Liver (tissue), 9 donors: ENCODE data around the gene CFDP1. TPM values are rescaled to one million over a fixed set of nuclear protein-coding genes. Genes with fewer than 3 reads are reported as not detected.

Source experiments
- DNase-seq: peaks from one replicate; pipeline ENCODE4 v3.0.0-alpha.2; 2017; ENCODE audit warnings: low spot score
- H3K27ac ChIP-seq, 2 donors: one replicate each; pipeline ENCODE4 v1.7.0; 2013; ENCODE audit warnings: inconsistent platforms in 2 of 2, low read length in 2 of 2, control low read depth in 1 of 2, low read depth in 1 of 2, mild to moderate bottlenecking in 1 of 2
- H3K27me3 ChIP-seq, 4 donors: one replicate each; pipeline versions ENCODE4 v1.6.1 to v1.7.0; 2013; ENCODE audit warnings: low read length in 3 of 4, inconsistent platforms in 1 of 4, mild to moderate bottlenecking in 1 of 4, moderate library complexity in 1 of 4; ENCODE audit not compliant: control insufficient read depth in 4 of 4, insufficient read depth in 4 of 4
- H3K36me3 ChIP-seq, 4 donors: one replicate each; pipeline versions ENCODE4 v1.6.1 to v1.7.0; 2013; ENCODE audit warnings: low read length in 3 of 4, mild to moderate bottlenecking in 3 of 4, low read depth in 1 of 4, moderate library complexity in 1 of 4; ENCODE audit not compliant: control insufficient read depth in 4 of 4, insufficient read depth in 3 of 4
- H3K4me1 ChIP-seq, 4 donors: one replicate each; pipeline versions ENCODE4 v1.6.1 to v1.7.0; 2013; ENCODE audit warnings: low read length in 3 of 4, mild to moderate bottlenecking in 3 of 4, moderate library complexity in 1 of 4; ENCODE audit not compliant: control insufficient read depth in 4 of 4, insufficient read depth in 4 of 4
- H3K4me3 ChIP-seq, 3 donors: one replicate each; pipeline versions ENCODE4 v1.6.1 to v1.7.0; 2013; ENCODE audit warnings: low read length in 3 of 3, control low read depth in 1 of 3, low read depth in 1 of 3, mild to moderate bottlenecking in 1 of 3
- H3K9ac ChIP-seq, 2 donors: one replicate each; pipeline ENCODE4 v1.7.0; 2013; ENCODE audit warnings: low read length in 2 of 2, mild to moderate bottlenecking in 2 of 2, moderate library complexity in 2 of 2, control low read depth in 1 of 2, low read depth in 1 of 2
- H3K9me3 ChIP-seq, 4 donors: one replicate each; pipeline versions ENCODE4 v1.6.1 to v1.7.0; 2013; ENCODE audit warnings: low read length in 3 of 4; ENCODE audit not compliant: control insufficient read depth in 4 of 4
- EGR1 ChIP-seq, 2 donors: IDR thresholded peaks; 2 replicates each; pipeline ENCODE4 v1.6.1; 2016 to 2018; ENCODE audit warnings: antibody characterized with exemption in 2 of 2, low read depth in 2 of 2
- FOXA1 ChIP-seq: IDR thresholded peaks from 2 replicates; pipeline ENCODE4 v1.6.1; 2016; ENCODE audit warnings: antibody characterized with exemption
- GABPA ChIP-seq, 2 donors: IDR thresholded peaks in 1 of 2; conservative IDR thresholded peaks in 1 of 2; 2 replicates each; pipeline ENCODE4 v1.6.1; 2016; ENCODE audit warnings: antibody characterized with exemption in 2 of 2, mild to moderate bottlenecking in 1 of 2, moderate library complexity in 1 of 2
- HNF4A ChIP-seq, 2 donors: conservative IDR thresholded peaks; 2 replicates each; pipeline ENCODE4 v1.6.1; 2016; ENCODE audit warnings: antibody characterized with exemption in 2 of 2, mild to moderate bottlenecking in 2 of 2
- HNF4G ChIP-seq: IDR thresholded peaks from 2 replicates; pipeline ENCODE4 v1.6.1; 2016; ENCODE audit warnings: antibody characterized with exemption
- JUND ChIP-seq, 2 donors: IDR thresholded peaks; 2 replicates each; pipeline ENCODE4 v1.6.1; 2016; ENCODE audit warnings: antibody characterized with exemption in 2 of 2
- NR2F2 ChIP-seq: IDR thresholded peaks from 2 replicates; pipeline ENCODE4 v1.6.1; 2016; ENCODE audit warnings: antibody characterized with exemption
- RAD21 ChIP-seq, 2 donors: IDR thresholded peaks; 2 replicates each; pipeline ENCODE4 v1.6.1; 2016; ENCODE audit warnings: antibody characterized with exemption in 2 of 2, mild to moderate bottlenecking in 2 of 2
- RXRA ChIP-seq, 2 donors: IDR thresholded peaks; 2 replicates each; pipeline ENCODE4 v1.6.1; 2017 to 2018; ENCODE audit warnings: antibody characterized with exemption in 2 of 2, mild to moderate bottlenecking in 1 of 2
- SP1 ChIP-seq: IDR thresholded peaks from 2 replicates; pipeline ENCODE4 v1.6.1; 2018; ENCODE audit warnings: antibody characterized with exemption, mild to moderate bottlenecking
- TAF1 ChIP-seq: conservative IDR thresholded peaks from 2 replicates; pipeline ENCODE4 v1.6.1; 2016; ENCODE audit warnings: antibody characterized with exemption, mild to moderate bottlenecking
- YY1 ChIP-seq: IDR thresholded peaks from 2 replicates; pipeline ENCODE4 v1.6.1; 2016; ENCODE audit warnings: antibody characterized with exemption, mild to moderate bottlenecking
- WGBS: extraction: QIAGEN DNeasy Blood & Tissue Kit; methylation state at CpG from one replicate; pipeline ENCODE4 v1.1.7; 2013; 5-methylcytosine and 5-hydroxymethylcytosine counted together
- polyA plus RNA-seq, 2 donors: library from polyadenylated mRNA; stranded (reverse) in 1 of 2; unstranded in 1 of 2; fragments of 200-250 nt in 1 of 2; fragments of >200 nt in 1 of 2; fragmentation: Nextera tagmentation in 1 of 2; extraction: Ambion mirVana in 1 of 2; gene quantifications; one replicate each; pipeline versions ENCODE4 v1.2.1 to v1.2.3, GENCODE V29; 2013 to 2015
- total RNA-seq, 2 donors: library from RNA; depleted of rRNA; stranded (reverse); fragments of >200 nt; gene quantifications; one replicate each; pipeline ENCODE4 v1.2.3, GENCODE V29; 2014
- TF ChIP-seq, protein P1 (sequence below): IDR thresholded peaks from 2 replicates; pipeline ENCODE4 v1.6.1; 2016; ENCODE audit warnings: antibody characterized with exemption
- TF ChIP-seq, protein P2 (sequence below): IDR thresholded peaks from 2 replicates; pipeline ENCODE4 v1.6.1; 2016; ENCODE audit warnings: antibody characterized with exemption
- TF ChIP-seq, protein P3 (sequence below): fragments of 150-350 bp; IDR thresholded peaks from 2 replicates; pipeline ENCODE4 v1.5.1; 2017; ENCODE audit warnings: improper control_type of control experiment, low read depth, low read length; ENCODE audit not compliant: missing input control
- TF ChIP-seq, protein P4 (sequence below): IDR thresholded peaks from 2 replicates; pipeline ENCODE4 v1.6.1; 2016; ENCODE audit warnings: antibody characterized with exemption, mild to moderate bottlenecking
- donor health status: healthy.
- donor health status: healthy.
- donor health status: healthy.
- donor health status: healthy.
- donor health status: healthy.

CFDP1 gene
- total and polyA plus RNA-seq, 4 donors, result 20.5 to 49.2 (median 33.9) TPM

DNA sequence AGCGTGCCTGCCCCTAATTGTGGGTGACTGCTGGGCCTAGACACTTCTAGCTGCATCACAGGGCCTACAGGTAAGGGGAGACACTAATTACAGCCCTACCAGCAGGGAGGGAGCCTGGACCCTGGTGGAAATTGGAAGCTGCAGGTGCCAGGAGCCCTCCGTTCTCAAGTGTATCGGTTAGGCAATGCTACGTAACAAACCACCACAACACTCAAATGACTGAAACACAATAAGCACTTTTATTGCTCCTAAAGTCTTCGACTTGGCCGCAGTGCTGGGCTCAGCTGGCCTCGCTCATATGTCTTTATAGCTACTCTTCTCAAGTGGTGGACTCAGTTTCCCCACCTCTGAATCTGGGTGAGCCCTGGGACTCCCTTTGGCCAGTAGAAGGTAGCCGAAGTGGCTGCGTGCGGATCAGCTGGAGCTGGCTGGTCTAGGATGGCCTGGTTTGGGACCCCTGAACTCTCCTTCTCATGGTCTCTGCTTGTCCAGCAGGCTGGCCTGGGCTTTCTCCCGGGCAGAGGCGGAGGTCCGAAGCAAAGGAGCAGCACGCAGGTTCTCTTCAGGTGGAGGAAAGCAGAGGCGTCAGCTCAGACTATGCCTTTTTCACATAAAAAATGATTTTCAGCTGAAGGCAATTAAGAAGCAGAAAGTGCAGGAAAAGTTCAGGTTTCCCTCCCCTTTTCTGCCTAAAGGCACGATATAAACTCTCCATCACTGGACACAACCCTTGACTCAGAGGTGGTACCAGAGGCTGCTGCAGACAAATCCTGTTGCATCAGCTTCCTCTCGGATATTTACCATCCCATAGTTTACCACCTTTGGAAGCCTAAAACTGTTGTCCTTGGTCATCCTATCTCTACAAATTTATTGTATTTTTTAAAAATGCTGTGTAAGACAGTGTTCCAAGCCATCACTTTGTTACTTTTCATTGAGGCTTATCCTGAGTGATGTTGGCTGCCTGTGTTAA lies 39.9 kb upstream of the CFDP1 start:
- no peak overlapping the region for H3K9ac ChIP-seq
- no peaks in the 10 kb centered on the region for H3K4me1 ChIP-seq
- no peak for DNase-seq
- no peak overlapping the region for H3K4me3 ChIP-seq
- WGBS, result 92% methylated on average over 17 of the region's 17 CpGs
- TF ChIP-seq TAF1 (no peak), EGR1 (IDR thresholded peaks at IDR 0.05; ENCODE audit: low read depth in 2 of 2) (no peak), JUND (IDR thresholded peaks at IDR 0.05) (no peak), FOXA1 (no peak), HNF4A (conservative IDR thresholded peaks at IDR 0.05) (no peak), YY1 (no peak), RAD21 (IDR thresholded peaks at IDR 0.05) (no peak), NR2F2 (no peak), GABPA (IDR thresholded peaks at IDR 0.05 in 1 of 2, conservative IDR thresholded peaks at IDR 0.05 in 1 of 2) (no peak), SP1 (no peak), RXRA (IDR thresholded peaks at IDR 0.05) (no peak), HNF4G (no peak)
- TF ChIP-seq, protein P1, sequence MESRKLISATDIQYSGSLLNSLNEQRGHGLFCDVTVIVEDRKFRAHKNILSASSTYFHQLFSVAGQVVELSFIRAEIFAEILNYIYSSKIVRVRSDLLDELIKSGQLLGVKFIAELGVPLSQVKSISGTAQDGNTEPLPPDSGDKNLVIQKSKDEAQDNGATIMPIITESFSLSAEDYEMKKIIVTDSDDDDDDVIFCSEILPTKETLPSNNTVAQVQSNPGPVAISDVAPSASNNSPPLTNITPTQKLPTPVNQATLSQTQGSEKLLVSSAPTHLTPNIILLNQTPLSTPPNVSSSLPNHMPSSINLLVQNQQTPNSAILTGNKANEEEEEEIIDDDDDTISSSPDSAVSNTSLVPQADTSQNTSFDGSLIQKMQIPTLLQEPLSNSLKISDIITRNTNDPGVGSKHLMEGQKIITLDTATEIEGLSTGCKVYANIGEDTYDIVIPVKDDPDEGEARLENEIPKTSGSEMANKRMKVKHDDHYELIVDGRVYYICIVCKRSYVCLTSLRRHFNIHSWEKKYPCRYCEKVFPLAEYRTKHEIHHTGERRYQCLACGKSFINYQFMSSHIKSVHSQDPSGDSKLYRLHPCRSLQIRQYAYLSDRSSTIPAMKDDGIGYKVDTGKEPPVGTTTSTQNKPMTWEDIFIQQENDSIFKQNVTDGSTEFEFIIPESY, result no peak
- TF ChIP-seq, protein P2, sequence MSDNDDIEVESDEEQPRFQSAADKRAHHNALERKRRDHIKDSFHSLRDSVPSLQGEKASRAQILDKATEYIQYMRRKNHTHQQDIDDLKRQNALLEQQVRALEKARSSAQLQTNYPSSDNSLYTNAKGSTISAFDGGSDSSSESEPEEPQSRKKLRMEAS, result no peak
- TF ChIP-seq, protein P3, sequence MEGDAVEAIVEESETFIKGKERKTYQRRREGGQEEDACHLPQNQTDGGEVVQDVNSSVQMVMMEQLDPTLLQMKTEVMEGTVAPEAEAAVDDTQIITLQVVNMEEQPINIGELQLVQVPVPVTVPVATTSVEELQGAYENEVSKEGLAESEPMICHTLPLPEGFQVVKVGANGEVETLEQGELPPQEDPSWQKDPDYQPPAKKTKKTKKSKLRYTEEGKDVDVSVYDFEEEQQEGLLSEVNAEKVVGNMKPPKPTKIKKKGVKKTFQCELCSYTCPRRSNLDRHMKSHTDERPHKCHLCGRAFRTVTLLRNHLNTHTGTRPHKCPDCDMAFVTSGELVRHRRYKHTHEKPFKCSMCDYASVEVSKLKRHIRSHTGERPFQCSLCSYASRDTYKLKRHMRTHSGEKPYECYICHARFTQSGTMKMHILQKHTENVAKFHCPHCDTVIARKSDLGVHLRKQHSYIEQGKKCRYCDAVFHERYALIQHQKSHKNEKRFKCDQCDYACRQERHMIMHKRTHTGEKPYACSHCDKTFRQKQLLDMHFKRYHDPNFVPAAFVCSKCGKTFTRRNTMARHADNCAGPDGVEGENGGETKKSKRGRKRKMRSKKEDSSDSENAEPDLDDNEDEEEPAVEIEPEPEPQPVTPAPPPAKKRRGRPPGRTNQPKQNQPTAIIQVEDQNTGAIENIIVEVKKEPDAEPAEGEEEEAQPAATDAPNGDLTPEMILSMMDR, result no peak
- TF ChIP-seq, protein P4, sequence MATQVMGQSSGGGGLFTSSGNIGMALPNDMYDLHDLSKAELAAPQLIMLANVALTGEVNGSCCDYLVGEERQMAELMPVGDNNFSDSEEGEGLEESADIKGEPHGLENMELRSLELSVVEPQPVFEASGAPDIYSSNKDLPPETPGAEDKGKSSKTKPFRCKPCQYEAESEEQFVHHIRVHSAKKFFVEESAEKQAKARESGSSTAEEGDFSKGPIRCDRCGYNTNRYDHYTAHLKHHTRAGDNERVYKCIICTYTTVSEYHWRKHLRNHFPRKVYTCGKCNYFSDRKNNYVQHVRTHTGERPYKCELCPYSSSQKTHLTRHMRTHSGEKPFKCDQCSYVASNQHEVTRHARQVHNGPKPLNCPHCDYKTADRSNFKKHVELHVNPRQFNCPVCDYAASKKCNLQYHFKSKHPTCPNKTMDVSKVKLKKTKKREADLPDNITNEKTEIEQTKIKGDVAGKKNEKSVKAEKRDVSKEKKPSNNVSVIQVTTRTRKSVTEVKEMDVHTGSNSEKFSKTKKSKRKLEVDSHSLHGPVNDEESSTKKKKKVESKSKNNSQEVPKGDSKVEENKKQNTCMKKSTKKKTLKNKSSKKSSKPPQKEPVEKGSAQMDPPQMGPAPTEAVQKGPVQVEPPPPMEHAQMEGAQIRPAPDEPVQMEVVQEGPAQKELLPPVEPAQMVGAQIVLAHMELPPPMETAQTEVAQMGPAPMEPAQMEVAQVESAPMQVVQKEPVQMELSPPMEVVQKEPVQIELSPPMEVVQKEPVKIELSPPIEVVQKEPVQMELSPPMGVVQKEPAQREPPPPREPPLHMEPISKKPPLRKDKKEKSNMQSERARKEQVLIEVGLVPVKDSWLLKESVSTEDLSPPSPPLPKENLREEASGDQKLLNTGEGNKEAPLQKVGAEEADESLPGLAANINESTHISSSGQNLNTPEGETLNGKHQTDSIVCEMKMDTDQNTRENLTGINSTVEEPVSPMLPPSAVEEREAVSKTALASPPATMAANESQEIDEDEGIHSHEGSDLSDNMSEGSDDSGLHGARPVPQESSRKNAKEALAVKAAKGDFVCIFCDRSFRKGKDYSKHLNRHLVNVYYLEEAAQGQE, result no peak
- H3K27me3 ChIP-seq, result no peaks in the 10 kb centered on the region
- no peaks in the 10 kb centered on the region for H3K9me3 ChIP-seq
- no peaks in the 10 kb centered on the region for H3K36me3 ChIP-seq
- no peak overlapping the region for H3K27ac ChIP-seq
